Activated CD4-positive, alpha-beta memory T cell treated with anti-CD3 and anti-CD28 coated beads for 36 hours (primary cell): Measurements from ENCODE around the gene UNC45A. TPM values are rescaled to one million over a fixed set of nuclear protein-coding genes. Genes with fewer than 3 reads are reported as not detected.
"Not testable (repeated sequence)": the region's sequence is repeated elsewhere in the genome, so short reads cannot be mapped to it uniquely, and the experiment has no call there.

ENCODE experiments used
- CTCF ChIA-PET: fragments of 350-600 bp; sonication (Branson Sonifier 250); formaldehyde crosslinking; loops from one replicate; lab custom pipeline; 2021; ENCODE audit warnings: antibody characterized with exemption, inconsistent platforms; lab: Charles Lee
- POLR2A ChIA-PET: fragments of 350-600 bp; sonication (Branson Sonifier 250); formaldehyde crosslinking; loops from one replicate; lab custom pipeline; 2021; ENCODE audit warnings: antibody characterized with exemption; lab: Charles Lee
- DNase-seq: peaks from one replicate; pipeline ENCODE4 v3.0.0-alpha.2; 2020
- H3K27ac Mint-ChIP-seq: one replicate; pipeline ENCODE4 v1.8.0; 2021; ENCODE audit warnings: mixed read lengths
- H3K27me3 Mint-ChIP-seq: one replicate; pipeline ENCODE4 v1.8.0; 2021; ENCODE audit warnings: mixed read lengths
- H3K36me3 Mint-ChIP-seq: one replicate; pipeline ENCODE4 v1.8.0; 2021; ENCODE audit warnings: mixed read lengths
- H3K4me1 Mint-ChIP-seq: one replicate; pipeline ENCODE4 v1.8.0; 2021; ENCODE audit warnings: low read depth, mixed read lengths
- H3K4me3 Mint-ChIP-seq: one replicate; pipeline ENCODE4 v1.8.0; 2021; ENCODE audit warnings: mild to moderate bottlenecking, mixed read lengths
- H3K9me3 Mint-ChIP-seq: one replicate; pipeline ENCODE4 v1.8.0; 2021; ENCODE audit warnings: mixed read lengths
- intact Hi-C: fragments of 100-400 bp; cut with micrococcal nuclease; formaldehyde crosslinking; loops from one replicate; pipeline ENCODE4 v1.15.1; 2023
- total RNA-seq, 2 experiments: library from RNA; stranded (reverse); gene quantifications; one replicate each; pipeline ENCODE4 v1.2.3, GENCODE V29; 2021

The UNC45A gene
- total RNA-seq, 2 experiments from 2014 or later: 71.1 to 74.3 TPM

GRCh38 chr15:90922712-90923322 is 12.3 kb upstream of the UNC45A start:
- Mint-ChIP-seq H3K36me3 (peaks cover 41% of the 10 kb centered on the region), H3K4me1 (peaks cover 28% of the 10 kb centered on the region), H3K27ac (peak overlapping the region; percentile 79)
- intact Hi-C loops: loop anchor here (1.0 kb wide), 2 partner anchors 11 to 21 kb away; no protein-coding TSS in a partner anchor
- POLR2A ChIA-PET: interaction anchor here (0.6 to 1.9 kb wide), 4 partner anchors 9 to 83 kb away, joined by 3 to 12 read pairs (median 8); partner anchors contain the start of genes HDDC3, MAN2A2 and UNC45A
- not testable (repeated sequence) for H3K27me3 Mint-ChIP-seq, H3K4me3 Mint-ChIP-seq, H3K9me3 Mint-ChIP-seq
- DNase-seq: peak; percentile 74
- CTCF ChIA-PET: interaction anchor here (1.1 to 6.3 kb wide), 3 partner anchors 10 to 275 kb away, joined by 3 to 70 read pairs (median 19); partner anchors contain the start of genes HDDC3, MAN2A2 and UNC45A

- Mint-ChIP-seq H3K27ac (peak overlapping the region; percentile 62), H3K36me3 (peaks cover 31% of the 10 kb centered on the region), H3K27me3 (no peaks in the 10 kb centered on the region), H3K9me3 (no peaks in the 10 kb centered on the region), H3K4me3 (no peak overlapping the region), H3K4me1 (peaks cover 35% of the 10 kb centered on the region)
- CTCF ChIA-PET: interaction anchor here (3.6 to 6.3 kb wide), 2 partner anchors 9 to 22 kb away, joined by 19 to 70 read pairs; partner anchors contain the start of genes HDDC3, MAN2A2 and UNC45A
- POLR2A ChIA-PET: interaction anchor here (1.7 kb wide), 1 partner anchor 11 kb away, joined by 4 read pairs; the partner anchor contains the start of gene UNC45A
- peak; percentile 61 for DNase-seq
- intact Hi-C loops: no loop called here
Measured at GRCh38 chr15:90924375-90924774, 10.7 kb upstream of the UNC45A start.

GRCh38 chr15:90926766-90927165 is 8.3 kb upstream of the UNC45A start:
- H3K9me3 Mint-ChIP-seq, H3K27me3 Mint-ChIP-seq, H3K4me3 Mint-ChIP-seq, H3K27ac Mint-ChIP-seq, DNase-seq, intact Hi-C loops: not testable (repeated sequence)
- peaks cover 14% of the 10 kb centered on the region for H3K36me3 Mint-ChIP-seq
- CTCF ChIA-PET: interaction anchor here (0.8 kb wide), 1 partner anchor 40 kb away, joined by 4 read pairs; no protein-coding TSS in a partner anchor
- H3K4me1 Mint-ChIP-seq: peaks cover 52% of the 10 kb centered on the region
- POLR2A ChIA-PET: interaction anchor here (0.7 kb wide), 1 partner anchor 96 kb away, joined by 7 read pairs; no protein-coding TSS in a partner anchor

GRCh38 chr15:90928106-90928505 is 7.0 kb upstream of the UNC45A start:
- H3K4me1 Mint-ChIP-seq: peaks cover 44% of the 10 kb centered on the region
- not testable (repeated sequence) for H3K27ac Mint-ChIP-seq

GRCh38 chr15:90929246-90930019 is 5.7 kb upstream of the UNC45A start:
- DNase-seq: no peak
- Mint-ChIP-seq H3K9me3 (no peaks in the 10 kb centered on the region), H3K36me3 (peaks cover 4% of the 10 kb centered on the region), H3K27ac (peak overlapping the region; percentile 100), H3K27me3 (no peaks in the 10 kb centered on the region), H3K4me1 (peaks cover 36% of the 10 kb centered on the region), H3K4me3 (peak overlapping the region; percentile 99)
- POLR2A ChIA-PET: interaction anchor here (0.6 to 7.7 kb wide), 6 partner anchors 25 to 564 kb away, joined by 3 to 82 read pairs (median 4); partner anchors contain the start of genes BLM, MAN2A2 and RCCD1
- intact Hi-C loops: loop anchor here (1.0 to 10.0 kb wide), 9 partner anchors 57 to 1035 kb away; partner anchors contain the start of genes AP3S2, CIB1, GDPGP1 and IQGAP1
- CTCF ChIA-PET: interaction anchor here (0.6 to 9.4 kb wide), 12 partner anchors 25 to 701 kb away, joined by 3 to 231 read pairs (median 4); partner anchors contain the start of genes FES, MAN2A2 and RCCD1

More at GRCh38 chr15:90928106-90928505, 7.0 kb upstream of the UNC45A start:
- DNase-seq, POLR2A ChIA-PET, H3K4me3 Mint-ChIP-seq, CTCF ChIA-PET, H3K27me3 Mint-ChIP-seq, H3K36me3 Mint-ChIP-seq, intact Hi-C loops, H3K9me3 Mint-ChIP-seq: not testable (repeated sequence)

GRCh38 chr15:90930861-90931574 is 4.1 kb upstream of the UNC45A start:
- Mint-ChIP-seq H3K9me3 (no peaks in the 10 kb centered on the region), H3K4me1 (peaks cover 38% of the 10 kb centered on the region), H3K36me3 (peaks cover 5% of the 10 kb centered on the region), H3K27ac (peak overlapping the region; percentile 100), H3K27me3 (no peaks in the 10 kb centered on the region), H3K4me3 (peak overlapping the region; percentile 99)
- CTCF ChIA-PET: interaction anchor here (0.6 to 9.4 kb wide), 32 partner anchors 8 to 611 kb away, joined by 3 to 231 read pairs (median 6); partner anchors contain the start of genes BLM, FES, MAN2A2 and PRC1
- POLR2A ChIA-PET: interaction anchor here (0.9 to 7.7 kb wide), 13 partner anchors 8 to 283 kb away, joined by 3 to 82 read pairs (median 5); partner anchors contain the start of genes BLM, MAN2A2, RCCD1 and VPS33B
- intact Hi-C loops: loop anchor here (1.0 to 10.0 kb wide), 11 partner anchors 58 to 1036 kb away; partner anchors contain the start of genes AP3S2, CIB1, GDPGP1 and IQGAP1
- DNase-seq: peak; percentile 20

GRCh38 chr15:90931575-90931827 is 3.6 kb upstream of the UNC45A start:
- no peak for DNase-seq
- Mint-ChIP-seq H3K36me3 (peaks cover 9% of the 10 kb centered on the region), H3K4me3 (peak overlapping the region; percentile 99), H3K27me3 (no peaks in the 10 kb centered on the region), H3K4me1 (peaks cover 43% of the 10 kb centered on the region), H3K27ac (peak overlapping the region; percentile 100), H3K9me3 (no peaks in the 10 kb centered on the region)
- ChIA-PET POLR2A (interaction anchor here (0.7 to 7.7 kb wide), 15 partner anchors 9 to 701 kb away, joined by 3 to 82 read pairs (median 5); partner anchors contain the start of genes BLM, MAN2A2, RCCD1 and VPS33B), CTCF (interaction anchor here (0.6 to 9.4 kb wide), 36 partner anchors 8 to 611 kb away, joined by 3 to 231 read pairs (median 6); partner anchors contain the start of genes BLM, FES, MAN2A2 and PRC1)
- intact Hi-C loops: loop anchor here (1.0 to 10.0 kb wide), 10 partner anchors 59 to 1037 kb away; partner anchors contain the start of genes AP3S2, CIB1, GDPGP1 and IQGAP1

GRCh38 chr15:90931828-90932659 is 3.0 kb upstream of the UNC45A start, which contains the start of gene HDDC3:
HDDC3 (minus strand) TSS chr15:90932549; CDS start chr15:90932540, 9 bp downstream.
- Mint-ChIP-seq H3K4me1 (peaks cover 47% of the 10 kb centered on the region), H3K9me3 (no peaks in the 10 kb centered on the region), H3K27me3 (no peaks in the 10 kb centered on the region), H3K27ac (peak within 1 kb of the TSS; percentile 100), H3K4me3 (peak within 1 kb of the TSS; percentile 99), H3K36me3 (peaks cover 14% of the 10 kb centered on the region)
- CTCF ChIA-PET: interaction anchor here (0.6 to 9.4 kb wide), 48 partner anchors 9 to 614 kb away, joined by 3 to 231 read pairs (median 4); partner anchors contain the start of genes BLM, FES, MAN2A2 and PRC1
- peak; percentile 93 for DNase-seq
- POLR2A ChIA-PET: interaction anchor here (0.7 to 7.7 kb wide), 17 partner anchors 9 to 701 kb away, joined by 3 to 82 read pairs (median 4); partner anchors contain the start of genes BLM, MAN2A2 and VPS33B
- intact Hi-C loops: loop anchor here (1.0 to 10.0 kb wide), 10 partner anchors 59 to 1037 kb away; partner anchors contain the start of genes AP3S2, CIB1, GDPGP1 and IQGAP1

GRCh38 chr15:90932660-90932991 is 2.5 kb upstream of the UNC45A start:
- H3K9me3 Mint-ChIP-seq: no peaks in the 10 kb centered on the region
- no peak for DNase-seq
- H3K36me3 Mint-ChIP-seq: peaks cover 14% of the 10 kb centered on the region
- POLR2A ChIA-PET: interaction anchor here (0.7 to 7.7 kb wide), 11 partner anchors 10 to 702 kb away, joined by 3 to 82 read pairs (median 4); partner anchors contain the start of genes BLM, MAN2A2 and VPS33B
- intact Hi-C loops: loop anchor here (5.0 to 10.0 kb wide), 6 partner anchors 115 to 1038 kb away; partner anchors contain the start of genes AP3S2, CIB1, GDPGP1 and IQGAP1
- H3K27me3 Mint-ChIP-seq: no peaks in the 10 kb centered on the region
- H3K27ac Mint-ChIP-seq: peak overlapping the region; percentile 100
- peaks cover 47% of the 10 kb centered on the region for H3K4me1 Mint-ChIP-seq
- CTCF ChIA-PET: interaction anchor here (0.7 to 9.4 kb wide), 37 partner anchors 9 to 614 kb away, joined by 3 to 231 read pairs (median 6); partner anchors contain the start of genes BLM, FES, MAN2A2 and PRC1
- peak overlapping the region; percentile 99 for H3K4me3 Mint-ChIP-seq
